Stimulated activated CD8-positive, alpha-beta memory T cell treated with anti-CD3 and anti-CD28 coated beads, Interleukin-7, amount 100 ng/mL, for 4 hours (primary cell): ENCODE results near the gene OBP2B.
"Not testable (repeated sequence)": the region's sequence is repeated elsewhere in the genome, so short reads cannot be mapped to it uniquely, and the experiment has no call there.

Source experiments
- DNase-seq, 2 donors: peaks; one replicate each; pipeline ENCODE4 v3.0.0-alpha.2; 2020; ENCODE audit warnings: low read depth in 2 of 2

OBP2B gene

DNA sequence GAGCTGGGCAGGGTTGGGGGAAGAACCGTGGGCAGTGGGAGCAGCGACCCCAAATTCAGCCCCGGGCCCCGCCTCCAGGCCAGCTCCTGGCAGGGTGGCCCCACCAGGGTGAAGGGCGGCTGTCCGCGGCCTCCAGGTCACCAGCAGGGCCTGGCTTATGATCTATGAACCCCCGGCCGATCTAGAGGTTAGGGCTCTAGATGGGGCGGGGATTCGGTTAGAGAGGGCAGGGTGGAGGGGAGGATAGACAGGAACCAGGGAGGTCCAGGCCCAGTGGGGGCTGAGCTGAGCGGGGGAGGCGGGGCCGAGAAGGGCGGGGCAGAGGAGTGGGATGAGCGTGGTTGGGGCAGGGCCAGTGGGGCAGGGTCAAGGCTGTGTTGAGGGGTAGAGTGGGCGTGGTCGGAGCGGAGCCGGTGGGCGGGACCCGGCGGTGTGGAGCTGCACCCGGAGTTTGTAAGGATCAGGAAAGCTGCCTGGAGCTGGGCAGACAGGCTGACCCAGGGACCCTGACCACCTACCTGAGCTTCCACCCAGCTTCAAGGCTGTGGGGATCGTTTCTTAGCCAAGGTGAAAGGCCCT, 29.3 kb upstream of the OBP2B start:
- DNase-seq: peak in 1 of 2 donors; percentile 13

DNA sequence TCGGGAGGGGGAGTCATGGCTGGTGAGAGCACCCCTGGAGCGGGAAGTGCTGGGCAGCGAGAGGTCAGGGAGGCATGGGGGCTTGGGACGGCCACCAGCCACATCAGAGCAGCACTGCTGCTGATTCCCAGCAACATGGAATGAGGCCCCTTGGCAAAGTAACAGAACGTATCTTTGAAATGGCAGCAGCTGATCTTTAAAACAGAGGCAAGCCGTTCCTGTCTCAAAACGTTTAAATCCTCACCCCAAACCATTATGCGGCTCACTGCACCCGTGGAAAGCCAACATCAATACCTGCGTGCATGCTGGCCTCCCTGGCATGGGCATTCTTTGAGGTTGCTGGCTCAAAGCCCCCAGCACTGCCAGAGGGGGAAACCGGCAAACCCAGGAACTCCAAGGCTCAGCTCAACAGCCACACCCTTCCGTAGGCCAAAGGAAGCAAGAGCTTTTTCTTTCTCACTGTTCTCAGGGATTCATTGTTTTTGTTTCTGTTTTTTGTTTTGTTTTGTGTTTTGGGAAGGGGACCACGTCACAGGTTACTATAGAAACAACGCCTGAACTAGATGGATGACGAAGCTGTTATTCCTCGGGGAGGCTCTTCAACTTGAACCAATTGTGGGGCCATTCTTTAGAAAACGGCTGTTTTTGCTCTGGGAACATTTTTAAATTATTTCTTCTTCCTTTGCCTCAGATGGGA, 28.1 kb upstream of the OBP2B start:
- DNase-seq: no peak

DNA sequence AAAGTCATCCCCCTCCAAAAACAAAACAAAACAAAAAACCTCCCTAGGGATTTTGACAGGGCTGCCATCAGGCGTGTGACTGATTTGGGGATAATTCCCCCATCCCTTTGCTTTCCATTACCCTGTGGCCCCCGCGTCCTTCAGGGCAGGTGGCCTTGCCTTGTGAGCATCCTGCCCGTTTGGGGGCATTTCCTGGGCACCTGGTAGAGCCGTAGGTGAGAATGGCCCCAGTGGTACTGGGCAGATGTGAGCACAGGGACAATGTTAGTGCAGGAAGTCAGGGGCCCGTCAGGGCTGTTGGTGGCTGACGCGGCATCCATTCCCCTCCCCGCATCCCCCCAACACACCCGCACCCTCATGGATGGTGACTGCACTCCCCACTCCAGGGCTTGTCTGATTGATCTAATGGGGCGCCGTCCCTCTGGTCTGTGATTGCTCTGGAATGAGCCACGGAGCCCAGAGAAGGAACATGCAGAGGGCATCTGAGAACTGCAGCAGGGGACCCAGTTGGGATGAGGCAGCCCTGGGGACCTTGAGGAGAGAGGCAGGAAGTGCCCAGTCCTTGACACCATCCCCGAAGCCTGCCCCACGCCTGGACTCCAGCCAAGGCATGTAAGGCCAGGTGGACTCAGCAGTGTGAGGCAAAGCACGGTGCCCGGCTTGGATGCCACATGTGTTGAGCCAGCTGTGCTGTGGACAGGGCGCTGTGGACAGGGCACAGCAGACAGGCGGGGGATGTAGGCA, 27.4 kb upstream of the OBP2B start:
- not testable (repeated sequence) for DNase-seq

DNA sequence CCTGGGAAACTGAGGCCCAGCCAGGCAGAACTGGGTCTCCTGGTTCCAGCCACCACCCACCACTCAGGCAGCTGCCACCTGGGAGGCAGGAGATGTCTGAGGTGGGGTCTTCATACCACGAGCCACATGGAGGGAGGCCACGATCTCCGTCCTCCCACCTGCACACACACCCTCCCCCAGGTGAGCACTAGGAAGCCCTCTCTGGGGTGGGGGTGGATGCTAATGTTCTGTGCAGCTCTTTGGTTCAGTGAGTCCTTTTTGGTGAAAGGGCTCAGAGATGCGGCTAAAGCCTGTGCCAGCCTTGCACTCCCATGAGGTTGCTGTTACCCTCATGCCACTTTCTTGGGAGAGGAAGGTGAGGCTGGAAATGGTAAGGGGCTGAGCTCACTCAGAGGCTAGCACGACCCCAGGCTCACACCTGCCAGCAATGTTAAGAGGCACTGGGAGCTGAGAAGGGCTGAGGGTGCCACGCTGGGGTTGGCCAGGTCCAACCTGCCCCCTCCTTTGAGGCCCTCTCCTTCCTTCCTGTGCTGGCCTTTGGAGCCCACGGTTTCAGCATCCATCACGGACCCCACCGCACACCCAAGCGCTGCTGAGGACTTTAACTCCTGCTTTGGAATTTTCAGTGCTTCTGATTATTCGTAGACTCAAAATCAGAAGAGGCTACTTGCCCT, 26.6 kb upstream of the OBP2B start:
- DNase-seq: no peak

DNA sequence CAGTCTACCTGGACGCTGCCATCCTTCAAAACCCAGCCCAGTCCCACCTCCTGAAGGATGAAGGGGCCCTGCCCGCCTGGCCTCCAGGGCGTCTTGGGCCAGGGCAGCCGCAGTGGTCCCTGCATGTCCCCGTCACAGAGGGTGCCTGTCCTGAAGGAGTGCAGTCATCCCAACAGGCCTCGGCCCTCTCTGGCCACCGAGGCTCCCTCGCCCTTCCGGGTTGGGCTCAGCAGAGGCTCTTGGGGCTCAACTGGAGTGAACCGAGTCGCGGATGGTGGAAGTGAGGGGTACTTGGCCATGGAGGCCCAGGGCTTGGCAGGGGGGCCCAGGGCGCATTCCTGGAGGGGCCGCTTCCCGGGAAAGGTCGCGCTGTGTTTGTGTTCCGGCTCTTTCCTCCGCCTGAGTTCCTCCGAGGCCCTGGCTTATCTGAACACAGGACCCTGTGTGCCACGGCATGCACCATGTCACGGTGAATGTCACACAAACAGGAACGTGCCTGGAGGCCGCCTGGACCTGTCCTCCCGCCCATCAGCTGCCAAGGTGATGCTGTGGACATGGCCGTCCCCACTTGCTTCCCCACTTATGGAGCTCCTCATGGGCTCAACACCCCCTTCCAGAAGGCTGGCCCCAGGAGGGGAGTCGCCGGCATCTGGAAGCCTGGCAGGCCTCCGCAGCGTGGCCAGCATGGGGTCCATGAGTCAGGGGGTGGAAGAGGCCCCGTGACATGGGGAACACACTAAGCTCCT, 25.7 kb upstream of the OBP2B start:
- no peak for DNase-seq

DNA sequence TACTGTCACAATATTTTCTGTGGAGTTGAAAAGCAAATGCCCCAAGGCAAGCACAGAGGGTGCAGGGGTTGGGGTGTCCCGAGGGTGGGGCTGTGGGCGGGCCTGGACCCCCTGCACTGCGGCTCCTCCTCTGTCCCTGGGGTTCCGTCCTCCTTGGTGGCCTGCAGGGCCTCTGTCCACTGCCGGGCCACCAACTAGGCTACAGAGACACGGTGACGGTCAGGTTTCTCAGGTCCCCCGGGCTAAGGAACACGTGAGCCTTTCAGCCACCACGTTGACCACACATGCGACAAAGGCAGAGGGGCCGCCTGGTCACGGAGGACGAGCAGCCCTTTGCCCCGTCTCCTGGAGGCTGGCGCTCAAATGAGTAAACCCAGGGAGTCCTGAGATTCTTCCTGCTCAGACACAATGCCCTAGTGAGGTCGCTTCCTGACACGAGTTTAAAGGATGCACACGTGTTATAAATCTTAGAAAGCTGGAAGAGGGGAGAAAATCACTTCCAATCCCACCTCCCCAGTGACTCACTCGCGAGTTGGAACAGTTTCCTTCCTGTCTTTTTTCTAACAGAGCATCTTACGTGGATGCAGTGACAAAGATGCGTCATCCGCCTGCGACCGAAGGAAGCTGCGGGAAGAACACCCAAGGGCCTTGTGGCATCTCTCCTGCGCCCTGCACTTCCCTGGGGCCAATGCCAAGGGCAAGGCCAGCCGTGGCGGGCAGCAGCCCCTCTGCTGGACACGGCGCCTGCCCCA, 24.8 kb upstream of the OBP2B start:
- no peak for DNase-seq

DNA sequence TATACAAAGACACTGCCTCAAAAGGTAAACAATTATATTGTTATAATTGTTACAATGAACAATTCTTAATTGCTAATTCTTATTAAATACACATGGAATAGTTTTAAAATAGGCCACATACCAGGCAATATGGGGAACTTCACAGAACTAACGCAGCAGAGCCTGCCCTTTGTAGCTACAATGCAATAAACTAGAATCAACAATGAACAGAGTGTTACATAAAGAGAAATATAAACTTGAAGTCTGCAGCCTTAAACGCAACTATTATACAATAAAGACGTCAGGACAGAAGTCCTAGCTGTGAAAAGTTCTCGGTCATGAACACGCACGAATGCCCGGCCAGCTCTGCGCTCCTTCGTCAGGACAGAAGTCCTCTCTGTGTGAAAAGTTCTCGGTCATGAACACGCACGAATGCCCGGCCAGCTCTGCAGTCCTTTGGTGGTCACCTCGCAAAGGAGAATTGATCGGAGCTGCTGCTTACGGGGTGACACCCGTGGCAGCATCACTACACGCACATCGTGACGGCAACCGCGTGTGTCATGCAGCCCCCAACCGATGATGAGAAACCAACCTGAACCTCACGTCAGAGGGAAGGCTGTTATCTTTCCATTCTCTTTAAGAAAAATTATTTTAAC, 23.0 kb upstream of the OBP2B start:
- DNase-seq: not testable (repeated sequence)

DNA sequence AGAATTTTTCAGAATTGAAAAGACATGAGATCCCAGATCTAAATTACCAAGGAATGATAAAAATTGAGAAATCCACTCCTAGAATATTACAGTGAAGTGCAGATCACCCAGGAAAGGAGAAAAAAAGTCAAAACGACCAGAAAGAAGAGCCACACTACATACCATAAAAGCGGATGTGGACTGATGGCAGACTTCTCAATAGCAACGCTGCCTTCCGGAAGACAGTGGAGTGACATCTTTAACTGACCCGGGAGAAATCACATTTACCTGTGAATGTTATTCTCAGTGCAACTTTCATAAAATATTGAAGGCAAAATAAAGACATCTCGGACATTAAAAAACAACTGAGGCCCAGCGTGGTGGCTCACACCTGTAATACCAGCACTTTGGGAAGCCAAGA, 21.5 kb upstream of the OBP2B start:
- not testable (repeated sequence) for DNase-seq

DNA sequence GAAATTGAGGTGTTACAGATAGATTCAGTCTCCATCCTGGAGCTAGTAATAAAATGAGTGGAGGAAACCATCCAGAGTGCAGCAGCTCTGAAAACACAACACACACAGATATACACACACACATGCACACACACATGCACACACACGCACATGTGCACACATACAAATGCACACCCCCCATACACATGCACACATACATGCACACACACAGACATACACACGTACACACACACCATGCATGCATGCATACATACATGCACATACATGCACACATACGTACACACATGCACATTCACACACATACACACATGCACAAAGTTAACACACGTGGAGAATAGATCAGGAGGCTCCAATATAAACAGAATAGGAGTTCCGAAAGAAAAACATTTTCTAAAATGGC, 21.0 kb upstream of the OBP2B start:
- DNase-seq: no peak

DNA sequence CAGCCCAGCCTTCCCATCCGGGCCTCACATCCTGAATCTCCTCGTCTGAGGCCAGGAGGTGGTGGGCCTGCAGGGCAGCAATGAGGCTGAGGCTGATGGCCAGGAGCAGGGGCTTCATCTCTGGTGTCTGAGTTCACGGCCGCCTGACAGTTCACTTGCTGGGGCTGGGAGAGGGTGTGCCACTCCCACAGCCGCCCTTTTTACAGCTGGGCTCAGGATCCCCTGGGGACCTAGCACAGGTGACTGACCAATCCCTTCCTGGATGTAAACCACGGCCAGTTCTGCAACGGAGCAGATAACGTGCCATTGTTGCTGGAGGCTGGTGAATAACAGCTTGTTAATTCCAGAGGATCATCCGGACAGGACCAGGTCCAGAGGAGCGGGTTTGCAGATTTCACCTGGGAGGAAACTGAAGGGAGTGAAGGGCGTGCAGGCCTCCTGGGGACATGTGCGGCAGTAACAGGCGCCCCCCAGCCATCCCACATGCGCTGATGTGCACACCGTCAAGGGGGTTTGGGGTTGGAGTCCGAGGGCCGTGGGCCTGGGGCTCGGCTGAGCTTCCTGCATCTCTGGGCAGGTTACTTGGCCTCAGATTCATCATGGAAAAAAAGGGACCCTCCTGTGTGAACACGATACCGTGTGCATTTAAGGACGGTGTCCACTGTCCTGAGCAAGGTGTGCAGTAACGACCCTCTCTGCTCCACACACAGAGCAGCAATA, 19.6 kb upstream of the OBP2B start:
- DNase-seq: not testable (repeated sequence)

DNA sequence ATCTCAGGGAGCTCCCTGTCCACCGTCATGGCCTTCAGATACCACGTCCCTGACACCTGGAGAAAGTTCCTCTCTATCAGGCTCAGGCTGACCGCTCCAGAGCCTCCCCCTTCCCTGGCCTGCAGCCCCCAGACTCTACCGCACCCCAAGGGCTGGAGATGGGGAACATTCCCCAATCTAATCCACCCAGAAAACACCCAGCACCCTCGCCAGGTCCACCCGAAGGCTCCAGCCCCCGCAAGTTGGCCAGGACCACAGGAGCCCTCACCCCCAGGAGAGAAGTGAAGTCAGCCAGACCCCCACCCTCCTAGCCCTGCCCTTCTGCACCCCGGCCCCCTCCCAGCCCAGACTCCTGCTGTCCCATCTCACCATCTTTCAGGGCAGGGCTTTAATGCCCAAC, 18.9 kb upstream of the OBP2B start:
- DNase-seq: not testable (repeated sequence)

DNA sequence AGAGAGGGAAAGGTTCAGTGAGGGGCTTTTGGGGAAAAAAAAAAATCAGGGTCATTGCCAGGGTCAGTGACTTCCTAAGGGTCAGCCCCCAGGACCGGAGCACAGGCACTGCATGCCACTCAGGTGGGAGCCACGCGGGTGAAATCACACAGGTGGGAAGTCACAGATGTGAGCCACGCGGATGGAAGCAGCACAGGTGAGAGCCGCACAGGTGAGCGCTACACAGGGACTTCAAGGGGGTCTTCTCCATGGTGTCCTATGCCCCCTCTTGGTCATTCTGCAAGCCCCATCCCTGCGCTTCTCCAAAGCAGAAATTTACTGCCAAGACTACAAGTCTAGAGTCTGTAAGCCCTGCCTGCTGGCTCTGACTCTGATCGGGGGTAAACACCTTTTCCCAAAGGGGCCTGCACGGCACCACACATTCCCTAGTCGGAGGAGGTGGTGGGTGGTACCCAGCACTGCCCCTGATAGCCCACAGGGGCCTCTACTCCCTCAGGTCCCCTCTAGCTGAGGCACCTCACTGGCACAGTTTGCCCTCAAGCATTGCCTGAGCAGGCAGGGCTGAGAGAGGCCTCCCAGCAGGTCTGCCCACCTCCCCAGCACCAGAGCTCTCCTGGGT, 18.3 kb upstream of the OBP2B start:
- DNase-seq: no peak

DNA sequence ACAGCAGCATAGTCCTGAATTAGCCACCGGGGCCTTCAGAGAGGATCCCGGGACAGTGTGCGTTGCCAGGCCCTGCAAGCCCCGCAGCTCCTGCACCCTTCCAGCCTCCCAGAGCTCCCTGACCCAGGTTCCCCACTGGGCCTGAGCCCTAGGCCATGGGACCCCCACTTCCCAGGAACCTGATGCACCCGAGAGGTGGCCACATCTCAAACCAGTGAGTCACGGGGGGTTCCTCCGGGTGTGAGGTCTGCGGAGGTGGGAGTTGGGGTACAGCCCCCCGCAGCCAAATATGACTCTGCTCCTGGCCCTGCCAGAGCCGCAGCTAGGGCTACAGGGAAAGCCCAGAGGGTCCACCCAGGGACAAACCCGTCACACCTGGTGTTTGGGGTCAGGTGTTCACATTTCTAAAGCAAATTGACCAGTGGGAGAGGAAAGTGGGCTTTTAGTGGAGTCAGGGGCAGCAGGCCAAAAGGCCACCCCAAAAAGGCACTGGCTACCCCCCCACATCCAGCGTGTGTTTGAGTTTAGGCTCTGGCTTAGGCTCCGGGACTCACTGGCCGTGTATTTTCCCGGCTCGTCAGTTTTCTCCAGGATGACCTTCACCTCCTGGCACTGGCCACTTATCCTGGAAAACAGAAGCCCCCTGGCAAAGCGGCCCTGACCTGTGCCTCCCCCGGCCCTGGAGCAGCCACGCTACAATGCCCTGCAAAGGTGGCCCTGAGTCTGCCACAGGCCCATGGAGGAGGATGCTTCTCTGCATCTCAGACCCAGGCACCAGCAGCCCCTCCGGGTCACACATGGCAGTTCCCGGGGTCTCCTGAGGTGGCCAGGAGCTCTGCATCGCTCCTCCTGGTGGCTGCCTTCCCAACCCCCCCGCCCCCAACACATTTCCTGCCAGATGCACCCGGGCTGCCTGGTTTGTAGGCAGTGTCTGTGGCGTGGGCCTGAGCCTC, 17.4 kb upstream of the OBP2B start:
- no peak for DNase-seq

DNA sequence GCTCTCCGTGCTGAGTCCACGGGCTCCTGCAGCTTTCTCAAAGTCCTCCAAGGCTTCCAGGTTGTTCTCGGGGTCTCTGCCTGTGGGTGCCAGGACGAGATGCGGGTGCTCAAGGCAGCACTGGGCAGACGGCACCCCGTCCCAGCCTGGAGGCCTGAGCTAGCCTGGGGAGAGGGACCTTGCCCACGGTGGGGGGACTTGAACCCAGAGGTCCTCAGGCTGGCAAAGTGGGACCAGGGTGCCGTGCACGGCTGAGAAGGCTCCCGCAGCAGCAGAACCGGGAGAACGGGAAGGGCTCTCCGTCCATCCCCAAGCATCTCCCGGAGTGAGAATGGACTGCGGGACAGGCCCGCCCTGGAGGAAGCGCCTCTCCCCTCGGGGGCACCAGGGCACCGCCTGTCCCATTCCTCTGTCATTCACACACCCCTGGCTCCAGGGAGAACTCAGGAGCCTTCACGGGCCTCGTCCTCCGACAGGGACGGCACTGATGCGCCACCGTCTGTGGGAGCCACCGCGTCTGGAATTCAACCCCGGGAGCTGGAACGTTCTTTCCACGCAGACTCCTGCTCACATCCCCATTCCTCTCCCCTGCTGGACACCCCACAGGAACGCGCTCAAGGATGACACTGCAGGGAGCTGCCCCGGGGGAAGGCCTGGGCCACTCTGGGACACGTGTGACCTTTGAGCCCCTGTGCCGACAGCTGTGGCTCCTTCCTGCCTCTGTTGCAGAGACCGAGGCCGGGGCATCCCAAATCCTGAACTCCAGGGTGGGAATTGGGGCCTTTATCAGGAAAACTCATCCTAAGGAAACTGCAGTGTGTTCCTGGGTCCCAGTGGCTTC, 16.3 kb upstream of the OBP2B start:
- DNase-seq: no peak

DNA sequence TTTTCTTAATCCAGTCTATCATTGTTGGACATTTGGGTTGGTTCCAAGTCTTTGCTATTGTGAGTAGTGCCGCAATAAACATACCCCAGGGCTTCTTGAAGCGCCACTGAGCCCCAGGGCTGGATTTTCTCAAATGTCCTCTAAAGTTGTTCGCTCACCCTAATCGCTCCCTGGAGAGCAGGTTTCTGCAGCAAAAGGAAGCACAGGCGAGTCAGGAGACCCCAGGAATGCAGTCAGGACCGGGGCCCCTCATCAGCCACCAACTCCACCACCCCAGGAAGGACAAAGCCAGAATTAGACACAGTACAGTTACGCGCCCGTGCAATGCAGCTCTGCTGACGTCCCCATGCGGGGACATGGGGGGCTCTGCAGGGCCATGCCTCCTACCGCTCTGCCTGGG, 15.7 kb upstream of the OBP2B start:
- DNase-seq: no peak

DNA sequence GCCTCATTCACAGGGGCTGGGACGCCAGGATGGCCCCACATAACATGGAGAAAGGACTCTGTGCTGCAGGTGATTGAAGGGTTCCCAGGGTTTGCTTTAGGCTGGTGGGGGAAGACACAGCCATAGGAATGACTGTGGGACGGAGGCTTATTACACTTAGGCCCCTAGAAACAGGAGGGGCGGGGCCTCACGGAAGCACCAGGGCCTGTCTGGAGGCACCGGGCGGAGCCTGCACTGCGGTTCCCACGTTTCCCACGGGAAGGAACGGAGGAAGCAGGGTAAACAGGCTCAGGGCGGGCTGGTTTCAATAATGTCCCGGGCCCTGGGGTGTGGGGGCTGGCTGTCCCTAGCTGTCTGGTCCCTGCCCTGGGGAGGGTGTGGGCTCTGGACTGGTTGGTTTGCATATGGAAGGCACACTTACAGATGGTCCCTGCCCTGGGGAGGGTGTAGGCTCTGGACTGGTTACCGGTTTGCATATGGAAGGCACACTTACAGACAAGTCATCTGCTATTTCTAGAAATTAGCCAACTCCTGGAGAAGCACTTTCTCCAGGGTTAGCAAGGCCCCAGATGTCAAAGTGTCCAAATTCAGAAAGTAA, 14.2 kb upstream of the OBP2B start:
- not testable (repeated sequence) for DNase-seq

DNA sequence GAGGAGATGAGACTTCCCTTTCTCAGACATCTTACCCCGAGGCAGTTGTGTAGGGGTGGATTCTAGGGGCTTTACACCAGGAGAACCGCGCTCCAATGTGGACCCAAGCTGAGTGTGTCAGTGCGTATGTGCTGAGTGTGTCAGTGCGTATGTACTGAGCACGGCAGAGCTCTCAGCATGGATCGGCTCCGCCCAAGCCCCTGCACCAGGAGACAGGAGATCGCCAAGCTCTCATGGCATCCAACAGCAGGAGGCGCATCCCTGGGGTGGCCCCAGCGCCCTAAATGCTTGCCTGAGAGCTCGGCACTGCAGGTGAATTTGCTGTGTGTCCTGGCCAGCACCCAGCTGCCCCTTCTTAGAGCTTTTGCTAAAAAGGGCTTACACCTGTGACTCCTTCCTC, 12.9 kb upstream of the OBP2B start:
- DNase-seq: not testable (repeated sequence)
